ENCODE data around the gene FMNL2.

Gene FMNL2

GRCh38 chr2:152674334-152674733, 339.4 kb downstream of the FMNL2 start:
- no peak for DNase-seq

- DNase-seq = no peak
Observed at GRCh38 chr2:152676461-152676860, 341.5 kb downstream of the FMNL2 start.

DNA sequence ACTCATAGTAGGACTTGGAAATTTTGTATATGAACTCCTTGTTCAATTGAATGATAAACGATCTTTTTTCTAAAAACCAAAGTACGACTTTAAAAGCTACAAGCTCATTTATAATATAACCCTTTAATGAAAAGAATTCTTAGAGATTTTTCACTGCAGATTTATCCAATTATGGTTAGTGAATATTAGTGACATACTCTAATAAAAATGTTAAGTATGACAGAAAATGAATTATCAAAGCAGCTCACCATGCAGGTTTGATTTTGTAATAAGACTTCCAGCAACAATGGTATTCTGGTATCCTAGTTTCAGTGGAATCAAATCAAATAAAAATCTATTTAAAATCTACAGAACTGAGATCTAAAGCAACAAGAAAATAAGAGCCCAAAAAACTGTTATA, 343.8 kb downstream of the FMNL2 start:
- no peak for DNase-seq

GRCh38 chr2:152682663-152683062, 347.7 kb downstream of the FMNL2 start:
- no peak for DNase-seq

- DNase-seq = no peak
Observed at GRCh38 chr2:152683400-152683799, 348.4 kb downstream of the FMNL2 start.

DNA sequence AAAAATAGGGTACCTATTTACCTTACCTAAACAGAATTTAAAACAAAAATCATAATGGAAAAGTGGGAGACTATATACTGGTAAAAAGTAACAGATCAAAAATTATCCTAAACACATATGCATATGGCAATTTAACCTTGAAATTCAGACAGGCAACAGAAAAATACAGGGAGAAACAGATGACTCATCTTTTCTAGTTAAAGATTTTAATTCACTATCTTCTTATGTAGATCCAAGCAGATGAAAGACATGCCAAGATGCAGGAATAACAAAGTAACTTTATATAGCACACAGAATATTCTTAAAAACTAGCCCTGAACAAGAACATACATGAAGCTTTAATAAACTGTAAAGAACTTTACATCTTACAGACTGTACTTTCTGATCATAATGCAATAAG, 351.3 kb downstream of the FMNL2 start:
- no peak for DNase-seq

DNA sequence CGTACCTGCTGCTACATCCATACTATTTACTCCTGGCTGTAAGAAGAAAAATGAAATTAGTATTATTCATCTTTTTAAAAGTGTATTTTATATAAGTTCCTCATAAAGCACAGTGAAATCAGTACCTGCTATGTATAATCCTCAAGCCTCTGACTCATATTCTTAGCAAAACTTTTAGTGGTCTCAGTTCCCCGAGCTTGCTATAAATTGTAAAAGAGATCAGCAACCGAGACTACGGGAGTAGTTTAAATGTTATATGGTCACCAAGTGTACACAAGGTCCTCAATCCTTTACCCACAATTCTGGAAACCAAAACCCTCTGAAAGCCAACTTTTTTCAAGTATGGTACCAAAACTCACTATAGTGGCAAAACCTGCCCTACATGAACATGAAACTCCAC, 358.1 kb downstream of the FMNL2 start:
- DNase-seq = no peak

DNA sequence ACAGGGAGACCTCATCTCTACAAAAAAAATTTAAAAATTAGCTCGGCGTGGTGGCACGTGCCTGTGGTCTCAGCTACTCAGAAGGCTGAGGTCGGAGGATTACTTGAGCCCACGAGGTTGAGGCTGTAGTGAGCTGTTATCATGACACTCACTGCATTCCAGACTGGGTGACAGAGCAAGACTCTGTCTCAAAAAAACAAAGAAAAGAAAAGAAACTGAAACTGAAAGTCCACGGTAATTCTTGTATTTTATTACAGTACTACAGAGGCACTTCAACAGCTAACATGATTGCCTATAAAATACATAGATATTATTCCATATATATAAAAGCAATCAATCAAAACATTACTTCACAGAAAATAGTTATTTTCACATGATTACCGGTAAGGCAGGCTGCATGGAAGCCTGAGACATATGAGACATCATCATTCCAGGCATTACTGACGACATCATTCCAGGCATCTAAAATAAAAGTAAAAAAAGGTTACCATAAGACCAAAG, 359.2 kb downstream of the FMNL2 start:
- no peak for DNase-seq

- DNase-seq = no peak
Observed at GRCh38 chr2:152695763-152696162, 360.8 kb downstream of the FMNL2 start.

- no peak for DNase-seq
Observed at GRCh38 chr2:152696476-152696875, 361.5 kb downstream of the FMNL2 start.
